ENCODE data around the gene HM13. TPM values are rescaled to one million over a fixed set of nuclear protein-coding genes. Genes with fewer than 3 reads are reported as not detected.

Gene HM13
- total RNA-seq, 1 donor from 2014 or later = 169 TPM

- intact Hi-C loops (cut with DNase I) = no loop called here
- TF ChIP-seq, protein P1, sequence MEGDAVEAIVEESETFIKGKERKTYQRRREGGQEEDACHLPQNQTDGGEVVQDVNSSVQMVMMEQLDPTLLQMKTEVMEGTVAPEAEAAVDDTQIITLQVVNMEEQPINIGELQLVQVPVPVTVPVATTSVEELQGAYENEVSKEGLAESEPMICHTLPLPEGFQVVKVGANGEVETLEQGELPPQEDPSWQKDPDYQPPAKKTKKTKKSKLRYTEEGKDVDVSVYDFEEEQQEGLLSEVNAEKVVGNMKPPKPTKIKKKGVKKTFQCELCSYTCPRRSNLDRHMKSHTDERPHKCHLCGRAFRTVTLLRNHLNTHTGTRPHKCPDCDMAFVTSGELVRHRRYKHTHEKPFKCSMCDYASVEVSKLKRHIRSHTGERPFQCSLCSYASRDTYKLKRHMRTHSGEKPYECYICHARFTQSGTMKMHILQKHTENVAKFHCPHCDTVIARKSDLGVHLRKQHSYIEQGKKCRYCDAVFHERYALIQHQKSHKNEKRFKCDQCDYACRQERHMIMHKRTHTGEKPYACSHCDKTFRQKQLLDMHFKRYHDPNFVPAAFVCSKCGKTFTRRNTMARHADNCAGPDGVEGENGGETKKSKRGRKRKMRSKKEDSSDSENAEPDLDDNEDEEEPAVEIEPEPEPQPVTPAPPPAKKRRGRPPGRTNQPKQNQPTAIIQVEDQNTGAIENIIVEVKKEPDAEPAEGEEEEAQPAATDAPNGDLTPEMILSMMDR (IDR thresholded peaks at IDR 0.05) = no peak
- H3K27me3 ChIP-seq = no peaks in the 10 kb centered on the region
Observed at GRCh38 chr20:31508517-31509244, 5.6 kb upstream of the HM13 start.

DNA sequence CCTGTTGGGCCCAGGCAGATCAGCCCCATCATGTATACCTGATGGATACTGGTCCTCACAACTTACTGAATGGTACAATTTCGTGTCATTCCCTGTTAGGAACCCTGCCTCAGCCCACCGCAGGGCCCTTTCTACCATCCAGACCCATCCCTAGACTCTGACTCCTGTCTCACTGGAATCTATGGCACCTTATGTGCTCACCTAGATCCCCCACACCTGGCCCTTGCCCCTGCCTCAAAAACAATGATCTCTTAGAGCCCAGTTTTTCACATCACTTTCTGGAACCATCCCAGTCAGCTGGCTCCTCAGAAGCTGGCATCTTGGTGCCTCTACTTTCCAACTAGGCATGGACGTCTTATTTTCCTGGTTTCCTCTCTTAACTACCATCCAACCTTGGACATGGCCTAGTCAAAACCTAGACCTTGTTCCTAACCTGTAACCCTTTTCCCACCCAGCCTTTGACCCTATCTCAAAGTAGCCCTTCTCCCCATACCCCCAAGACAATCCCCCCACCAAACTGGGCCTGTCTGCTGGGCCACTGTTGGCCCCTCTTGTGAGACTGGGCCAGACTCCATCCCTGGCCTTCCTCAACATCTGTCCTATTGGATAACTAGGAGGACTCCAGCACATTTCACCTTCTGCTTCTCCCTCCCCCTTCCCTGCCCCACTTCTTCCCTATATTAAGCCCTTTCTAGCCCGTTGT is 981 bp downstream of the HM13 start:
- peak overlapping the region; percentile 75 for H3K27ac ChIP-seq

More at GRCh38 chr20:31508517-31509244, 5.6 kb upstream of the HM13 start:
- Histone ChIP-seq H3K4me3 (no peak overlapping the region), H3K27ac (no peak overlapping the region), H3K4me1 (no peaks in the 10 kb centered on the region), H3K36me3 (no peaks in the 10 kb centered on the region), H3K9me3 (no peaks in the 10 kb centered on the region)
- DNase-seq = no peak
- ATAC-seq = no peak

GRCh38 chr20:31515775-31516107 is 1.5 kb downstream of the HM13 start:
- Histone ChIP-seq H3K4me3 (peak overlapping the region; percentile 66), H3K9me3 (no peaks in the 10 kb centered on the region), H3K36me3 (no peaks in the 10 kb centered on the region), H3K27me3 (no peaks in the 10 kb centered on the region), H3K4me1 (peaks cover 30% of the 10 kb centered on the region), H3K27ac (no peak overlapping the region)
- DNase-seq = no peak
- TF ChIP-seq, protein P1 (IDR thresholded peaks at IDR 0.05) = no peak
- intact Hi-C loops (cut with DNase I) = no loop called here
- no peak for ATAC-seq

More for the DNA sequence above, 981 bp downstream of the HM13 start:
- Histone ChIP-seq H3K36me3 (no peaks in the 10 kb centered on the region), H3K4me1 (peaks cover 26% of the 10 kb centered on the region), H3K9me3 (no peaks in the 10 kb centered on the region), H3K27me3 (no peaks in the 10 kb centered on the region), H3K4me3 (peak overlapping the region; percentile 66)
- TF ChIP-seq, protein P1 (IDR thresholded peaks at IDR 0.05) = no peak
- DNase-seq (no peak), ATAC-seq (no peak)
- intact Hi-C loops (cut with DNase I) = no loop called here

GRCh38 chr20:31516166-31516565 is 1.9 kb downstream of the HM13 start:
- ATAC-seq (no peak), DNase-seq (no peak)
- peaks cover 34% of the 10 kb centered on the region for H3K4me1 ChIP-seq
- no peaks in the 10 kb centered on the region for H3K9me3 ChIP-seq
- intact Hi-C loops (cut with DNase I) = no loop called here
- TF ChIP-seq, protein P1 (IDR thresholded peaks at IDR 0.05) = no peak
- H3K4me3 ChIP-seq = peak overlapping the region; percentile 66
- H3K27ac ChIP-seq = no peak overlapping the region
- no peaks in the 10 kb centered on the region for H3K36me3 ChIP-seq
- H3K27me3 ChIP-seq = no peaks in the 10 kb centered on the region

DNA sequence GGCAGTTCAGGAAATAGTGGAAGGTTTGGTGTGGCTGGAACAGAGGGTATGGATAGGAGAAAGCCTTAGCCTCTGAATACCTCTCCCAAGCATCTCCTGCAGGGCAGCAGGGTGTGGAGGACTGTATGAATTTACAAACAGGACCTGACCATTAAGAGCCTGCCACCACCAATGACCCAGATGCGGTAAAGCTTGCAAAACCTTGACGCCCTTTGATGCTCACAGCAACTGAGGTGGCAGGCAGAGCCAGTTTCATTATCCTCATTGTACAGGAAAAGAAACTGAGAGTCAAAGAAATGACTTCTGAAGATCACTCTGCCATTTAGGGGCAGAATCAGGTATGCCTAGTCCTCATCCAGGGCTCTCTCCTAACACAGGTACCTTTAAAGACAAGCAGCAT is 2.4 kb downstream of the HM13 start:
- TF ChIP-seq, protein P1 (IDR thresholded peaks at IDR 0.05) = no peak
- Histone ChIP-seq H3K36me3 (no peaks in the 10 kb centered on the region), H3K4me1 (peaks cover 39% of the 10 kb centered on the region), H3K27me3 (no peaks in the 10 kb centered on the region), H3K9me3 (no peaks in the 10 kb centered on the region), H3K4me3 (no peak overlapping the region), H3K27ac (no peak overlapping the region)
- ATAC-seq = no peak
- intact Hi-C loops (cut with DNase I) = no loop called here
- DNase-seq = no peak

Measured in upper lobe of right lung (tissue), 1 donor.